Embryonic facial prominence (tissue), 1 donor: Measurements from ENCODE around the gene UMODL1.
"Not testable (repeated sequence)": the region's sequence is repeated elsewhere in the genome, so short reads cannot be mapped to it uniquely, and the experiment has no call there.

Experiments
- DNase-seq: peaks from one replicate; pipeline ENCODE4 v3.0.0-alpha.2; 2016; ENCODE audit errors: extremely low spot score

The UMODL1 gene

GRCh38 chr21:42164064-42164789 lies 93.1 kb downstream of the UMODL1 start:
- DNase-seq: no peak

GRCh38 chr21:42164818-42165217 lies 93.7 kb downstream of the UMODL1 start:
- DNase-seq: no peak

- no peak for DNase-seq
Measured at GRCh38 chr21:42165901-42166300, 94.8 kb downstream of the UMODL1 start.

- no peak for DNase-seq
Measured at GRCh38 chr21:42169758-42170157, 98.6 kb downstream of the UMODL1 start.

- DNase-seq: no peak
Measured at GRCh38 chr21:42171091-42172053, 100.3 kb downstream of the UMODL1 start.

- DNase-seq: no peak
Measured at GRCh38 chr21:42172596-42173483, 101.7 kb downstream of the UMODL1 start.

GRCh38 chr21:42174173-42174572 lies 103.1 kb downstream of the UMODL1 start:
- DNase-seq: no peak

- DNase-seq: no peak
Measured at GRCh38 chr21:42175110-42175710, 104.1 kb downstream of the UMODL1 start.

GRCh38 chr21:42176859-42177258 lies 105.7 kb downstream of the UMODL1 start:
- DNase-seq: no peak

GRCh38 chr21:42179316-42179715 lies 108.2 kb downstream of the UMODL1 start:
- DNase-seq: no peak

GRCh38 chr21:42180001-42180400 lies 108.9 kb downstream of the UMODL1 start:
- not testable (repeated sequence) for DNase-seq

GRCh38 chr21:42182713-42183371 lies 111.7 kb downstream of the UMODL1 start:
- no peak for DNase-seq

GRCh38 chr21:42183374-42184266 lies 112.5 kb downstream of the UMODL1 start:
- DNase-seq: no peak

- no peak for DNase-seq
Measured at GRCh38 chr21:42186591-42186990, 115.5 kb downstream of the UMODL1 start.

- no peak for DNase-seq
Measured at GRCh38 chr21:42187976-42188653, 117.0 kb downstream of the UMODL1 start.

- DNase-seq: no peak
Measured at GRCh38 chr21:42188663-42189062, 117.5 kb downstream of the UMODL1 start.

GRCh38 chr21:42189431-42189830 lies 118.3 kb downstream of the UMODL1 start:
- no peak for DNase-seq

GRCh38 chr21:42189860-42190485 lies 118.9 kb downstream of the UMODL1 start:
- no peak for DNase-seq

GRCh38 chr21:42190486-42190863 lies 119.4 kb downstream of the UMODL1 start:
- DNase-seq: no peak
